Aorta (tissue), 5 donors: ENCODE measurements around the gene PKDCC. TPM values are rescaled to one million over a fixed set of nuclear protein-coding genes. Genes with fewer than 3 reads are reported as not detected.
A peak's percentile ranks its signal among the peaks of the same experiment; 100 is the strongest.

Experiments used
- ATAC-seq: fragments of 200-7000 bp; cut with Tn5 transposase; one replicate; pipeline ENCODE4 v1.9.1; 2022; ENCODE audit warnings: moderate library complexity; ENCODE audit not compliant: low FRiP score
- DNase-seq, 2 donors: peaks; one replicate each; pipeline ENCODE4 v3.0.0-alpha.2; 2020
- H3K27ac ChIP-seq, 2 donors: one replicate each; pipeline ENCODE4 v1.5.1; 2013; ENCODE audit warnings: low read length in 2 of 2, mild to moderate bottlenecking in 2 of 2, moderate library complexity in 2 of 2, control low read depth in 1 of 2, inconsistent platforms in 1 of 2, low read depth in 1 of 2
- H3K27me3 ChIP-seq, 2 donors: one replicate each; pipeline ENCODE4 v1.6.1; 2013; ENCODE audit warnings: control low read depth in 1 of 2, low read length in 1 of 2, mild to moderate bottlenecking in 1 of 2, moderate library complexity in 1 of 2; ENCODE audit not compliant: insufficient read depth in 2 of 2, control insufficient read depth in 1 of 2
- H3K36me3 ChIP-seq, 2 donors: one replicate each; pipeline ENCODE4 v1.6.1; 2013; ENCODE audit warnings: control low read depth in 1 of 2, low read length in 1 of 2, mild to moderate bottlenecking in 1 of 2; ENCODE audit not compliant: insufficient read depth in 2 of 2, control insufficient read depth in 1 of 2
- H3K4me1 ChIP-seq, 2 donors: one replicate each; pipeline ENCODE4 v1.6.1; 2013; ENCODE audit warnings: low read length in 2 of 2, control low read depth in 1 of 2, mild to moderate bottlenecking in 1 of 2, moderate library complexity in 1 of 2; ENCODE audit not compliant: insufficient read depth in 2 of 2, control insufficient read depth in 1 of 2
- H3K4me3 ChIP-seq, 2 donors: one replicate each; pipeline ENCODE4 v1.5.1; 2013; ENCODE audit warnings: low read length in 2 of 2, control low read depth in 1 of 2, mild to moderate bottlenecking in 1 of 2
- H3K9me3 ChIP-seq: one replicate; pipeline ENCODE4 v1.6.1; 2013; ENCODE audit warnings: mild to moderate bottlenecking, low read length; ENCODE audit not compliant: control insufficient read depth
- WGBS, 2 donors: extraction: QIAGEN DNeasy Blood & Tissue Kit; methylation state at CpG; one replicate each; pipeline ENCODE4 v1.1.7; 2013; 5-methylcytosine and 5-hydroxymethylcytosine counted together
- intact Hi-C, 2 donors: fragments of 100-400 bp; cut with DNase I; formaldehyde crosslinking; loops; one replicate each; pipeline versions ENCODE4 v1.14.2 to v1.15.0; 2022
- long read RNA-seq, 2 donors: library from polyadenylated mRNA; unstranded; transcript quantifications; one replicate each; pipeline ENCODE4 v2.0.0, GENCODE V29; 2020 to 2021
- polyA plus RNA-seq, 2 donors: library from polyadenylated mRNA; stranded (reverse); fragments of 200-250 nt; gene quantifications; one replicate each; pipeline ENCODE4 v1.2.3, GENCODE V29; 2013
- total RNA-seq, 2 donors: library from RNA; stranded (reverse); fragmentation: NEBNext Ultra II Directional; extraction: Animal tissue kit (Norgen Biotek cat#: 25700); gene quantifications; one replicate each; pipeline ENCODE4 v1.2.1, GENCODE V29; 2021
- donor health status: healthy with polysubstance abuse.
- donor health status: Bipolar disorder and iron deficiency.
- donor health status: DM: no; HTN: no; CAD: no.
- donor health status: DM: no; HTN: no; CAD: no.
- donor health status: DM: yes; HTN: yes; CAD: no.

PKDCC gene, protein sequence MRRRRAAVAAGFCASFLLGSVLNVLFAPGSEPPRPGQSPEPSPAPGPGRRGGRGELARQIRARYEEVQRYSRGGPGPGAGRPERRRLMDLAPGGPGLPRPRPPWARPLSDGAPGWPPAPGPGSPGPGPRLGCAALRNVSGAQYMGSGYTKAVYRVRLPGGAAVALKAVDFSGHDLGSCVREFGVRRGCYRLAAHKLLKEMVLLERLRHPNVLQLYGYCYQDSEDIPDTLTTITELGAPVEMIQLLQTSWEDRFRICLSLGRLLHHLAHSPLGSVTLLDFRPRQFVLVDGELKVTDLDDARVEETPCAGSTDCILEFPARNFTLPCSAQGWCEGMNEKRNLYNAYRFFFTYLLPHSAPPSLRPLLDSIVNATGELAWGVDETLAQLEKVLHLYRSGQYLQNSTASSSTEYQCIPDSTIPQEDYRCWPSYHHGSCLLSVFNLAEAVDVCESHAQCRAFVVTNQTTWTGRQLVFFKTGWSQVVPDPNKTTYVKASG
- total RNA-seq: 100 to 1,000 TPM; 148 to 258 TPM
- polyA plus RNA-seq: 100 to 1,000 TPM in 1 of 2 donors, 10 to 100 TPM in 1; 48.8 to 182 TPM
- long read RNA-seq, donor 1, transcript PKDCC-201 (7 exons, 2,502 nt): major isoform, 41 of 160 reads
- long read RNA-seq, donor 1, transcript PKDCC-208 (3 exons, 1,447 nt): minor isoform, 5 of 160 reads
- long read RNA-seq, donor 1, partial matches to known transcripts: 77 of 160 reads
- long read RNA-seq, donor 1, other reads (novel, unspliced or antisense): 36 of 160 reads
- long read RNA-seq, donor 2, transcript PKDCC-201 (7 exons, 2,502 nt): major isoform, 24 of 81 reads
- long read RNA-seq, donor 2, partial matches to known transcripts: 20 of 81 reads
- long read RNA-seq, donor 2, other reads (novel, unspliced or antisense): 34 of 81 reads

DNA sequence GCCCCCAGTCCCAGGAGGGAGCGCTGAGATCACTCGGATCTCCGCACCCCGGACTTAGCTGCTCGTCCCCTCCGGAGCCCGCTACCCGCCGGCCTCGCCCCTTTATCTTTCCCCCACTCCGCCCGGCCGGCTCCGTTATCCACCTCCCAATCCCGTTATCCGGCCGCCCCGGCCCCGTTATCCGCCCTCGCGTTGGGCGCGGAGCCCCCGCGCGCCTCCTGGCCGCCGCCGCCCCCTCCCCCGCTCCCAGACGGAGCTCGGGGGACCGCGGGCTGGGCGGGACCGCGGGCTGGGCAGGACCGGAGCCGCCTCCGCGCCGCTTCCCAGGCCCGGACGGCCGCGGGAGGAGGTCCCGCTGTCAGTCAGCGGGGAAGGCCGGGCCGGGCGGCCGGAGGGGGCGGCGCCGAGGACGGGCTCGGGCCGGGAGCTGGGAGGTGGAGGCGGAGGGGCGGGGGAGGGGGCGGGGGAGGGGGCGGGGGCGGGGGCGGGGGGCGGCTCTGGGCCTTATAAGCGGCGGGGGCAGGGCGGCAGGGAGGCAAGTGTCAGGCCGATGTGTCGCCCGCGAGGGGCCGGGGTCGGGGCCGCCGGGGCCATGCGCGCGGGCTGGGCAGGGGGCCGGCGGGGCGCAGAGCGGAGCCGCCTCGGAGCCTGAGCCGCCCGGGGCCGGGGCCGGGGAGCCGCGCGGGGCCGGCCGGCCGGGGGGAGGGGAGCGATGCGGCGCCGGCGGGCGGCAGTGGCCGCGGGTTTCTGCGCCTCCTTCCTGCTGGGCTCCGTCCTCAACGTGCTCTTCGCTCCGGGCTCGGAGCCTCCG lies at the start of gene PKDCC:
PKDCC (plus strand) TSS at position 534 of the 811 bp plus-strand sequence; CDS start at position 713, 179 bp downstream.
- Histone ChIP-seq H3K27me3 (no peaks in the 10 kb centered on the region), H3K27ac (peak within 1 kb of the TSS; percentile 90 to 99), H3K9me3 (no peaks in the 10 kb centered on the region), H3K4me3 (peak within 1 kb of the TSS; percentile 80 to 96), H3K4me1 (peaks cover 0 to 2% of the 10 kb centered on the region in 2 donors), H3K36me3 (no peaks in the 10 kb centered on the region)
- WGBS, 2 donors: 1 to 2% methylated on average over 27 to 106 of the region's 111 CpGs
- DNase-seq (peak; percentile 91 to 95), ATAC-seq (peak; percentile 86)
- intact Hi-C loops: loop anchor here in 1 of 2 donors (1.0 kb wide), 1 partner anchor 81 kb away; no protein-coding TSS in a partner anchor

DNA sequence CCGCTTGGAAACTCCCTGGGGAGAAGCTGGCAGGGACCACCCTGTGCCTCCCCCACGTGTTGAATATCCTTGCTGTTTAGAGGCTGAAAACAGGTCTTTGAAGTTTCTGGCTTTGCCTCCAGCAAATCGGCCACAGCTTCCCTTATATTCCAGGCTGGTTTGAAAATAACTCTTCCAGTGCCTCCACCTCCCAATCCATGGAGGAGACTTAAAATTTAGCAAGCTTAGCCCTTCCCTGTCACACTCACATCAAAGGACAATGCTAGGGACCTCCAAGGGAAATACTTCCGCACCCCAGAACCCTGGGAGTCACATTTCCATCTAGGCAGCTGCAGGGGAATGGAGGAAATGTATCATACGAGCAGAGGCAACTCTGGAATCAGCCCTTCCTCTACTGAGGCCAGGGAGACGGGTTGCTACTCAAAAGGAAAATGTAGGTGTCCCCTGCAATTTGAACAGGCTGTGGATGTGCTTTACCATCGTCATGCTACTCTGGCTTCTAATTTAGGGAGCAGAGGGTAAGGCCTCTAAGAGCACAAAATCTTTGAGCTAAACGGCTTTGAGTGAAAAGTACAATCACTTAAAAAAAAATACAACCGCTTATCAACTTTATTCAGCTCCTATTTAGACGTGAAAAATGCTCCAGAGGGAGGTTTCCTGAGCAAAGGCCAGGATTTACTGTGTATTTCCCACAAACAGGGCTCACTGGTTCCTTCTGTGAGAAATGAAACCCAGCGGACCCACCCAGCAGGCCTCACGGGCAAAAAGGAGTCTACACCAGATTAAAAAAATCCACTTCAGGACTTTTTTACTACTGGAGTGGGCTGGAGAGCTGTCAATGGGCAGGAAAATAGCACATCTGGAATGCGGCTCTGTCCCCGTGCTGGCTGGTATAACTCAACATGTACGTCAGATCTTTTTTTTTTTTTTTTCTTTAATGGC lies 49.4 kb upstream of the PKDCC start:
- WGBS, 2 donors: 16 to 19% methylated on average over 15 of the region's 15 CpGs
- Histone ChIP-seq H3K36me3 (no peaks in the 10 kb centered on the region), H3K27me3 (no peaks in the 10 kb centered on the region), H3K4me3 (no peak overlapping the region), H3K27ac (peak overlapping the region; percentile 4 to 26), H3K4me1 (peaks cover 0 to 4% of the 10 kb centered on the region in 2 donors), H3K9me3 (no peaks in the 10 kb centered on the region)
- DNase-seq (peak in 1 of 2 donors; percentile 53), ATAC-seq (peak; percentile 71)
- intact Hi-C loops: loop anchor here in 1 of 2 donors (5.0 kb wide), 1 partner anchor 54 kb away; no protein-coding TSS in a partner anchor

DNA sequence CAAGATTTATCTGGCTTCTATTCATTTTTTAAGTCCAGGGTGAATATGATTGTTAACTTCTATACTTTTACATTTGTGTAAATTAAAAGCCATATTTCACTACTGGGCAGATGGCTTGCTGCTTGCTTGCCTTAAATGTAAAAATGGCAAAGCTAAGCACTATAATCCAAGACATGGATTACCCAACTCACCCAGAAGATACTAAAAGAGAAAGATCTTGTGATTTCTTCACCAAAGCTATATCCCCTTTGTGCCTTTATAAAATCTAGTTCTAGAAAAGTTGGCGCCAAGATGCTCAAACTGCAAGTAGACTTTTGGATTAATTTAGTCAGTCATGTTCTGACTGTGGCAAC lies 48.7 kb upstream of the PKDCC start:
- DNase-seq: no peak
- Histone ChIP-seq H3K4me1 (peaks cover 0 to 4% of the 10 kb centered on the region in 2 donors), H3K27me3 (no peaks in the 10 kb centered on the region), H3K27ac (no peak overlapping the region), H3K9me3 (no peaks in the 10 kb centered on the region), H3K4me3 (no peak overlapping the region), H3K36me3 (no peaks in the 10 kb centered on the region)
- ATAC-seq: no peak
- 89% methylated on average over 1 of the region's 1 CpG for WGBS, 2 donors
- intact Hi-C loops: loop anchor here in 1 of 2 donors (5.0 kb wide), 1 partner anchor 53 kb away; no protein-coding TSS in a partner anchor

DNA sequence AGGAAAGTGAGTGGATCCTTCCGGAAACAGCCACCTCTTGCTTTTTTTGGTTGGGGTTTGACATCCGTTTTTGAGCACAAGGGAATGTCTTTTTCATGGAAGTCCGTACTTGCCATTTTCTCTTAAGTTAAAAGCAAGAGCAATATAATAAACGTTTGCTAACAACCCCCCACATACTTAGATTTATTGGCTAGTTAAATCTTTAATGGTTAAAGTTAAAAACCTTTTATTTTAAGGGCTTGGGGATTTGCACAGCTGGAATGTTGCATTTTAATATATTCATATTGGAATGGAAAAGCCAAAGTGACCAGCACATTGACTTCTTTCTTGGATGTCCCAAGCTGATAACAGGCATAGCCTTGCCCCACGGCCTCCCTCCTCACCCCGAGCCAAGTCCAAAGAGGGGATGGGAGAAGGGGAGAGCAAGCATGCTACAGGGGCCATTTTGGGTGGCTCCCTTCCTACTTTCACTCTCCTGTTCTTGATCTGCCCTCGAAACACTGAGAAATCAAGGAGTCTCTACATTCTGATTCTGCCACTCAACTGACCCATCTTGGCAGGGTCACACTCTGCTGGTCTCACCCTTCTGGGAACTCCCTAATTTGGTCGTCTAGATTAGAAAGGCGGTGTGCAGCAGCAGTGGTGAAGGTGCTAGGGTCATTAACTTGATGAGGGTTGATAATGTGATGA lies 48.1 kb upstream of the PKDCC start:
- intact Hi-C loops: loop anchor here in 1 of 2 donors (5.0 kb wide), 1 partner anchor 53 kb away; no protein-coding TSS in a partner anchor
- H3K27ac ChIP-seq: no peak overlapping the region
- H3K36me3 ChIP-seq: no peaks in the 10 kb centered on the region
- H3K4me1 ChIP-seq: peaks cover 0 to 4% of the 10 kb centered on the region in 2 donors
- H3K9me3 ChIP-seq: no peaks in the 10 kb centered on the region
- DNase-seq (no peak), ATAC-seq (no peak)
- WGBS, 2 donors: 88 to 89% methylated on average over 9 of the region's 9 CpGs
- H3K27me3 ChIP-seq: no peaks in the 10 kb centered on the region
- no peak overlapping the region for H3K4me3 ChIP-seq

DNA sequence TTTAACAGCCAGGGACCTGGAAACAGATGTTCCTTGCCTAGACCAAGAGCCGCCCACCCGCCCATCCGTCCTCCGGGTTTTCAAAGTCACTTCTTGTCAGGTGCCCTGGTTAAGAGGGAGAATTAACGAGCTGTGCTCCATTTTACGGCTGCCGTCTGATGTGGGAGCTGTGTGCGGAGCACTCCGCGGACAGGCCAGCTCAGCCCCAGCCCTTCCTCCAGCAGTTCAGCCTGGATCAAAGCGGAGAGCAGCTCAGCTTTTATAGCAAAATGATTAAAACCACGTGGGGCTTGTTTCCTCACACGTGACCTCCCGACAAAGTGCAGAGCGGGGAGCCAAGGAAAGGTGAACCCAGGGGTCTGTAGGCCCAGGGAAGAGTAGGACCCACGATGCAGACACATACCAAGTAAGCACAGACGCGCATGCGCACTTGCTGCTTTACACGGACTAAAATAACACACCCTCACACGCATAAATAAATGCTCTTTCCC lies 46.1 kb upstream of the PKDCC start:
- no peaks in the 10 kb centered on the region for H3K36me3 ChIP-seq
- ATAC-seq (no peak), DNase-seq (no peak)
- H3K27ac ChIP-seq: no peak overlapping the region
- H3K9me3 ChIP-seq: no peaks in the 10 kb centered on the region
- H3K27me3 ChIP-seq: no peaks in the 10 kb centered on the region
- H3K4me3 ChIP-seq: no peak overlapping the region
- WGBS, 2 donors: 87 to 89% methylated on average over 21 of the region's 21 CpGs
- H3K4me1 ChIP-seq: peaks cover 0 to 4% of the 10 kb centered on the region in 2 donors
- intact Hi-C loops: no loop called here

DNA sequence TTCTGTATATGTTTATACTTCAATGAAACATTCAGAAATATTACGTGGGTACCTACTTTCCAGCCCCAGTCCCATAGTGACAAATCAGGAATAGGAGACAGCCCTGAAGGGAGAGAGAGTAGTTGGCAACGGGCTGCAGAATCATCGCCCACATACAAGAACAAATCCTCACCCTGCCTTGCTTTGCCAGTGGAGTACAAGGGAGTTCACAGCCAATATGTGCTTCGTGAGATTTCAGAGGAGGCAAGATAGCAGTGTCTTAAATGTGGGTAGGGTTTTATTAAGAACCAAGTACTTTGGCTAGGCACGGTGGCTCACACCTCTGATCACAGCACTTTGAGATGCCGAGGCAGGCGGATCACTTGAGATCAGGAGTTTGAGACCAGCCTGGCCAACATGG lies 40.3 kb upstream of the PKDCC start:
- Histone ChIP-seq H3K4me3 (no peak overlapping the region), H3K9me3 (no peaks in the 10 kb centered on the region), H3K36me3 (no peaks in the 10 kb centered on the region), H3K27ac (no peak overlapping the region), H3K4me1 (no peaks in the 10 kb centered on the region), H3K27me3 (no peaks in the 10 kb centered on the region)
- ATAC-seq (no peak), DNase-seq (no peak)
- intact Hi-C loops: no loop called here
- WGBS, 2 donors: 90 to 92% methylated on average over 7 of the region's 7 CpGs

DNA sequence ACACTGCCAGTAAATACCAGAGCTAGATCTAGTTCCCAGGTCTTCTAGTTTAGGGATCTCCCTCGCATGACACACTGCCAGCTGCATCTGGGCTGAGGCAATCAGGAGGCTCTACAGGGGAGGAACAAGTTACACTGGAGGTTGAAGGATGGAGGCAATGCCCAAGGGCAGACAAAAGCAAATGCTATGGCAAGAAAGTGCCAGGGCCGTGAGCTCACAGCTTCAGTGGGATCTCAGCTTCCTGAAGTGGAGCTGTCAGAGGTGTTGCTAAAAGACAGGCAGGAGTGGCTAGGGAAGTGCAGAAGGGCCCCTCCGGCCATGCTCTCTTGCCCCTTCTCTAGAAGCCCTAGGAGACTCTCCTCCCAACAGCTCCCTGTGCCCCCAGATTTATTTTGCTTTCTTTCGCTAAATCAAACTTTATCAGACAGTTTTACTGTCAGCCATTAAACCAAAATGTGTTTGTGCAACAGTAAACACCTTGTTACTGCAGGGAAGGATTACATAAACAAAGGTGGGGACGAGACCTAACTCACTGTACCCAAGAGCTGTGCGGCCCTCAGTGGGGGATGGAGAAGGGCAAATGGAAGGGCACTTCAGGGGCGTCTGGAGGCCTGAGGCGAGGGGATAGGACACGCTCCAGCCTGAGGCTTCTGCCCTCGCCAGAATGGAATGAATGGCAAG lies 39.4 kb upstream of the PKDCC start:
- no peak overlapping the region for H3K27ac ChIP-seq
- ATAC-seq (peak; percentile 13), DNase-seq (no peak)
- no peaks in the 10 kb centered on the region for H3K36me3 ChIP-seq
- 82 to 91% methylated on average over 10 of the region's 10 CpGs for WGBS, 2 donors
- no peaks in the 10 kb centered on the region for H3K9me3 ChIP-seq
- no peaks in the 10 kb centered on the region for H3K4me1 ChIP-seq
- no peak overlapping the region for H3K4me3 ChIP-seq
- no peaks in the 10 kb centered on the region for H3K27me3 ChIP-seq
- intact Hi-C loops: no loop called here
